Measurements from ENCODE around the gene ACMSD. TPM values are rescaled to one million over a fixed set of nuclear protein-coding genes. Genes with fewer than 3 reads are reported as not detected.
"Not testable (repeated sequence)": the region's sequence is repeated elsewhere in the genome, so short reads cannot be mapped to it uniquely, and the experiment has no call there.

The ACMSD gene
- total and polyA plus RNA-seq, 12 donors = 0.32 to 1.9 (median 0.61) TPM; not detected in 5

- no peak overlapping the region for H3K4me3 ChIP-seq
- TF ChIP-seq CTCF (IDR thresholded peaks at IDR 0.05) (no peak), POLR2A (IDR thresholded peaks at IDR 0.05) (no peak)
- H3K27me3 ChIP-seq = no peaks in the 10 kb centered on the region
- intact Hi-C loops (cut with DNase I) = no loop called here
- 76 to 85% (median 84%) methylated on average over 4 of the region's 4 CpGs for WGBS, 4 donors
- no peaks in the 10 kb centered on the region for H3K9me3 ChIP-seq (replicated peaks in 1 of 3)
- H3K4me1 ChIP-seq (replicated peaks in 1 of 2) = no peaks in the 10 kb centered on the region
- H3K27ac ChIP-seq = no peak overlapping the region
- H3K36me3 ChIP-seq (replicated peaks in 1 of 2) = no peaks in the 10 kb centered on the region
- DNase-seq = no peak
These were observed 42.7 kb upstream of the ACMSD start for GRCh38 chr2:134795765-134796164.

DNA sequence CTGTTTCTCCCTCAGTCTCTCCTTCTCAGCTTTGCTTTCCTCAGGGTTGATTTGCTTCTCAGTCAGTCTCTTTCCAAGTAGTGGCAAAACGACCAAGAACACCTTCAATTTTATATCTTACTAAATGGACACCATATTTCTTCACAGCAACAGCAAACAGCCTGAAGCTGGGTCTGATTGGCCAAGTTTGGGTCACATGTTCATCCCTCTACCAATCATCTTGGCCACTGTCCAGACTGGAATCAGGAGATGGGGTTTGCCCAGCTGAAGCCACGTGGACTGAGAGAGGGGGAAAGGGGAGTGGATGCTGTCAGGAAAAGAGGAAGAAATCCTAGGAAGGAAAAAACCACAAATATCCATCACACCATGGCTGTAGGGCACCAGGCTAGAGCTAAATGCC lies 42.0 kb upstream of the ACMSD start:
- intact Hi-C loops (cut with DNase I) = no loop called here
- no peak for DNase-seq
- no peak overlapping the region for H3K27ac ChIP-seq
- no peaks in the 10 kb centered on the region for H3K4me1 ChIP-seq (replicated peaks in 1 of 2)
- H3K27me3 ChIP-seq = no peaks in the 10 kb centered on the region
- TF ChIP-seq POLR2A (IDR thresholded peaks at IDR 0.05) (no peak), CTCF (IDR thresholded peaks at IDR 0.05) (no peak)
- no peak overlapping the region for H3K4me3 ChIP-seq
- 69 to 74% (median 71%) methylated on average over 2 of the region's 2 CpGs for WGBS, 4 donors
- no peaks in the 10 kb centered on the region for H3K9me3 ChIP-seq (replicated peaks in 1 of 3)
- H3K36me3 ChIP-seq (replicated peaks in 1 of 2) = no peaks in the 10 kb centered on the region

GRCh38 chr2:134799936-134800335 lies 38.5 kb upstream of the ACMSD start:
- Histone ChIP-seq H3K27ac (no peak overlapping the region), H3K36me3 (replicated peaks in 1 of 2) (no peaks in the 10 kb centered on the region), H3K4me1 (replicated peaks in 1 of 2) (no peaks in the 10 kb centered on the region), H3K4me3 (no peak overlapping the region), H3K9me3 (replicated peaks in 1 of 3) (no peaks in the 10 kb centered on the region), H3K27me3 (no peaks in the 10 kb centered on the region)
- TF ChIP-seq CTCF (IDR thresholded peaks at IDR 0.05) = no peak
- no peak for TF ChIP-seq POLR2A (IDR thresholded peaks at IDR 0.05)
- 89 to 93% (median 91%) methylated on average over 3 of the region's 3 CpGs for WGBS, 4 donors
- intact Hi-C loops (cut with DNase I) = no loop called here
- no peak for DNase-seq

GRCh38 chr2:134800341-134800740 lies 38.1 kb upstream of the ACMSD start:
- Histone ChIP-seq H3K4me3 (no peak overlapping the region), H3K9me3 (replicated peaks in 1 of 3) (no peaks in the 10 kb centered on the region), H3K27ac (no peak overlapping the region), H3K4me1 (replicated peaks in 1 of 2) (no peaks in the 10 kb centered on the region), H3K36me3 (replicated peaks in 1 of 2) (no peaks in the 10 kb centered on the region), H3K27me3 (no peaks in the 10 kb centered on the region)
- WGBS, 4 donors = 63 to 72% (median 70%) methylated on average over 2 of the region's 2 CpGs
- TF ChIP-seq CTCF (IDR thresholded peaks at IDR 0.05) (no peak), POLR2A (IDR thresholded peaks at IDR 0.05) (no peak)
- DNase-seq = no peak
- intact Hi-C loops (cut with DNase I) = no loop called here

DNA sequence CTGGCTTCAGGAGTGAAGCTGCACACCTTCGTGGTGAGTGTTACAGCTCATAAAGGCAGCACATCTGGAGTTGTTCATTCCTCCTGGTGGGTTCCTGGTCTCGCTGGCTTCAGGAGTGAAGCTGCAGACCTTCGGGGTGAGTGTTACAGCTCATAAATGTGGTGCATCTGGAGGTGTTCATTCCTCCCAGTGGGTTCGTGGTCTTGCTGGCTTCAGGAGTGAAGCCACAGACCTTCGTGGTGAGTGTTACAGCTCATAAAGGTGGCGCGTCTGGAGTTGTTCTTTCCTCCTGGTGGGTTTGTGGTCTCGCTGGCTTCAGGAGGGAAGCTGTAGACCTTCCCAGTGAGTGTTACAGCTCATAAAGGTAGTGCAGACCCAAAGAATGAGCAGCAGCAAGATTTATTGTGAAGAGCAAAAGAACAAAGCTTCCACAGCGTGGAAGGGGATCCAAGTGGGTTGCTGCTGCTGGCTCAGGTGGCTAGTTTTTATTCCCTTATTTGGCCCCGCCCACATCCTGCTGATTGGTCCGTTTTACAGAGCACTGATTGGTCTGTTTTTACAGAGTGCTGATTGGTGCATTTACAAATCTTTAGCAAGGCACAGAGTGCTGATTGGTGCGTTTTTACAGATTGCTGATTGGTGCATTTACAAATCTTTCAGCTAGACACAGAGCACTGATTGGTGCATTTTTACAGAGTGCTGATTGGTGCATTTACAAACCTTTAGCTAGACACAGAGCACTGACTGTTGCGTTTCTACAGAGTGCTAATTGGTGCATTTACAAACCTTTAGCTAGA lies 34.6 kb upstream of the ACMSD start:
- WGBS, 4 donors = 69 to 75% (median 71%) methylated on average over 11 to 13 of the region's 13 CpGs
- H3K9me3 ChIP-seq (replicated peaks in 1 of 3); DNase-seq; H3K4me3 ChIP-seq; H3K36me3 ChIP-seq (replicated peaks in 1 of 2); H3K27me3 ChIP-seq; H3K27ac ChIP-seq; intact Hi-C loops (cut with DNase I); H3K4me1 ChIP-seq (replicated peaks in 1 of 2): not testable (repeated sequence)

Data from adrenal gland (tissue), 12 donors.